ENCODE results near the gene ST3GAL2. TPM values are rescaled to one million over a fixed set of nuclear protein-coding genes. Genes with fewer than 3 reads are reported as not detected.

The ST3GAL2 gene
- total and polyA plus RNA-seq, 12 donors = 5.3 to 30.8 (median 22.6) TPM

GRCh38 chr16:70440009-70440692 lies 1.3 kb upstream of the ST3GAL2 start:
- intact Hi-C loops (cut with DNase I) = no loop called here
- no peak for TF ChIP-seq CTCF (IDR thresholded peaks at IDR 0.05)
- TF ChIP-seq POLR2A (IDR thresholded peaks at IDR 0.05) = no peak
- no peaks in the 10 kb centered on the region for H3K9me3 ChIP-seq (replicated peaks in 1 of 3)
- WGBS, 4 donors = 73 to 81% (median 75%) methylated on average over 11 of the region's 11 CpGs
- no peaks in the 10 kb centered on the region for H3K36me3 ChIP-seq (replicated peaks in 1 of 2)
- H3K27me3 ChIP-seq = no peaks in the 10 kb centered on the region
- H3K4me1 ChIP-seq (replicated peaks in 1 of 2) = peaks cover 0 to 16% of the 10 kb centered on the region in 2 donors
- no peak overlapping the region for H3K27ac ChIP-seq
- no peak for DNase-seq
- H3K4me3 ChIP-seq = no peak overlapping the region

- Histone ChIP-seq H3K36me3 (replicated peaks in 1 of 2) (no peaks in the 10 kb centered on the region), H3K27me3 (no peaks in the 10 kb centered on the region), H3K4me3 (peak overlapping the region in 2 of 4 donors; percentile 70 to 84), H3K9me3 (replicated peaks in 1 of 3) (no peaks in the 10 kb centered on the region), H3K4me1 (replicated peaks in 1 of 2) (peaks cover 0 to 30% of the 10 kb centered on the region in 2 donors), H3K27ac (peak overlapping the region in 3 of 5 donors; percentile 32 to 88 (median 48))
- no peak for TF ChIP-seq POLR2A (IDR thresholded peaks at IDR 0.05)
- no peak for TF ChIP-seq CTCF (IDR thresholded peaks at IDR 0.05)
- intact Hi-C loops (cut with DNase I) = loop anchor here in 1 of 2 donors (5.0 kb wide), 1 partner anchor 56 kb away; no protein-coding TSS in a partner anchor
- peak in 3 of 7 donors; percentile 32 to 43 (median 43) for DNase-seq
- WGBS, 4 donors = 0 to 1% (median 1%) methylated on average over 4 to 39 of the region's 39 CpGs
These were observed 323 bp downstream of the ST3GAL2 start for GRCh38 chr16:70438585-70438968.

- WGBS, 4 donors = 9 to 14% (median 12%) methylated on average over 22 of the region's 22 CpGs
- Histone ChIP-seq H3K4me3 (peak overlapping the region in 3 of 4 donors; percentile 11 to 84 (median 70)), H3K27ac (peak overlapping the region in 3 of 5 donors; percentile 32 to 88 (median 48)), H3K9me3 (replicated peaks in 1 of 3) (no peaks in the 10 kb centered on the region), H3K4me1 (replicated peaks in 1 of 2) (peaks cover 0 to 37% of the 10 kb centered on the region in 2 donors), H3K36me3 (replicated peaks in 1 of 2) (no peaks in the 10 kb centered on the region), H3K27me3 (no peaks in the 10 kb centered on the region)
- intact Hi-C loops (cut with DNase I) = loop anchor here in 1 of 2 donors (5.0 kb wide), 1 partner anchor 56 kb away; no protein-coding TSS in a partner anchor
- peak; percentile 32 to 66 (median 51) for DNase-seq
- TF ChIP-seq POLR2A (IDR thresholded peaks at IDR 0.05) = peak in 1 of 2 donors; percentile 12
- no peak for TF ChIP-seq CTCF (IDR thresholded peaks at IDR 0.05)
These were observed 1.0 kb downstream of the ST3GAL2 start for GRCh38 chr16:70437582-70438557.
